SU-DHL-6 (cell line): Measurements from ENCODE around the gene SLC2A6.

Experiments used
- EZH2phosphoT487 ChIP-seq: fragments of 200-600 bp; sonication (generic), shearing (Covaris generic); conservative IDR thresholded peaks from 2 replicates; pipeline ENCODE4 v1.6.1; 2018; ENCODE audit warnings: mild to moderate bottlenecking, antibody characterized with exemption, low read length, moderate library complexity, mixed read lengths
- TF ChIP-seq, protein P1 (sequence below): fragments of 200-600 bp; sonication (generic); IDR thresholded peaks from one replicate; pipeline ENCODE4 v1.5.1; 2017; ENCODE audit warnings: antibody characterized with exemption, mild to moderate bottlenecking, low read length, moderate library complexity; ENCODE audit not compliant: insufficient read depth, poor library complexity, severe bottlenecking

DNA sequence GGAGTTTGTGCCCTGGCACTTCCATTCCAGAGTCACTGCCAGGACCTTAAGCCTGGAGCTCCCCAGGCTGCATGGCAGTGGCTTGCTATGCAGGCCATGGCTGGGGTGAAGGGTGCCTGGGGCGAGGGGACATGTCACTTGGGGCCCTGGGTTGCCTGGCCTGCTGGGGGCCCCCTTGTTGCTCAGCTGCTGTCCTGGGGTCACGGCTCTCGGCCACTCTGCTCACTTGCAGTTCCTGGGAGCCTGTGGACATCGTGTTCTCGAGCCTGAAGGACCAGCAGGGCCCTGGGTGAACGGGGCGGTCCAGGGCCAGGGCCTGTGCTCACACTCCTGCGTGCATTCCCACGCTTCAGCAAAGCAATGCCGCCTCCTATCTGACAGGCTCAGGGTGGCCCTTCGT is 14.5 kb upstream of the SLC2A6 start:
- TF ChIP-seq, protein P1, sequence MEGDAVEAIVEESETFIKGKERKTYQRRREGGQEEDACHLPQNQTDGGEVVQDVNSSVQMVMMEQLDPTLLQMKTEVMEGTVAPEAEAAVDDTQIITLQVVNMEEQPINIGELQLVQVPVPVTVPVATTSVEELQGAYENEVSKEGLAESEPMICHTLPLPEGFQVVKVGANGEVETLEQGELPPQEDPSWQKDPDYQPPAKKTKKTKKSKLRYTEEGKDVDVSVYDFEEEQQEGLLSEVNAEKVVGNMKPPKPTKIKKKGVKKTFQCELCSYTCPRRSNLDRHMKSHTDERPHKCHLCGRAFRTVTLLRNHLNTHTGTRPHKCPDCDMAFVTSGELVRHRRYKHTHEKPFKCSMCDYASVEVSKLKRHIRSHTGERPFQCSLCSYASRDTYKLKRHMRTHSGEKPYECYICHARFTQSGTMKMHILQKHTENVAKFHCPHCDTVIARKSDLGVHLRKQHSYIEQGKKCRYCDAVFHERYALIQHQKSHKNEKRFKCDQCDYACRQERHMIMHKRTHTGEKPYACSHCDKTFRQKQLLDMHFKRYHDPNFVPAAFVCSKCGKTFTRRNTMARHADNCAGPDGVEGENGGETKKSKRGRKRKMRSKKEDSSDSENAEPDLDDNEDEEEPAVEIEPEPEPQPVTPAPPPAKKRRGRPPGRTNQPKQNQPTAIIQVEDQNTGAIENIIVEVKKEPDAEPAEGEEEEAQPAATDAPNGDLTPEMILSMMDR, result no peak
- no peak for TF ChIP-seq EZH2phosphoT487
